A673 (cell line): Measurements from ENCODE around the gene SLC39A13. TPM values are rescaled to one million over a fixed set of nuclear protein-coding genes. Genes with fewer than 3 reads are reported as not detected.

ENCODE experiments used
- BruUV-seq: library from RNA; stranded (reverse); fragments of 400-500 nt; replicated peaks from 2 replicates; lab custom pipeline; 2021; lab: Mats Ljungman, UMichigan
- CTCF ChIA-PET: fragments of 300-600 bp; sonication (Branson Sonifier 250); formaldehyde crosslinking; loops from one replicate; lab custom pipeline; 2022; ENCODE audit warnings: antibody characterized with exemption; lab: Charles Lee
- POLR2A ChIA-PET: fragments of 300-600 bp; sonication (Branson Sonifier 250); formaldehyde crosslinking; loops from one replicate; lab custom pipeline; 2022; ENCODE audit warnings: antibody characterized with exemption; ENCODE audit not compliant: low non-redundant PET; lab: Charles Lee
- DNase-seq: peaks from one replicate; pipeline ENCODE4 v3.0.0-alpha.2; 2015; ENCODE audit warnings: low spot score
- H3K27ac ChIP-seq: fragments of 200-600 bp; sonication (generic); 2 replicates; pipeline ENCODE4 v1.5.1; 2016; ENCODE audit warnings: mixed run types, low read depth, mild to moderate bottlenecking, mixed read lengths, antibody characterized with exemption, low read length; ENCODE audit not compliant: poor library complexity, severe bottlenecking
- H3K27me3 ChIP-seq: fragments of 200-600 bp; sonication (generic); replicated peaks from 2 replicates; pipeline ENCODE4 v1.6.1; 2017; ENCODE audit warnings: mixed run types, low read depth, mild to moderate bottlenecking, mixed read lengths, antibody characterized with exemption, low read length; ENCODE audit not compliant: insufficient read depth, poor library complexity
- H3K36me3 ChIP-seq: fragments of 200-600 bp; sonication (generic); 2 replicates; pipeline ENCODE4 v1.6.1; 2016; ENCODE audit warnings: mixed run types, mild to moderate bottlenecking, mixed read lengths, antibody characterized with exemption, low read length; ENCODE audit not compliant: insufficient read depth, poor library complexity, severe bottlenecking
- H3K4me1 ChIP-seq: fragments of 200-600 bp; sonication (generic); 2 replicates; pipeline ENCODE4 v1.6.1; 2017; ENCODE audit warnings: mixed run types, mild to moderate bottlenecking, mixed read lengths, antibody characterized with exemption, low read length; ENCODE audit not compliant: insufficient read depth, poor library complexity, severe bottlenecking
- H3K4me3 ChIP-seq: fragments of 200-600 bp; sonication (generic); 2 replicates; pipeline ENCODE4 v1.5.1; 2016; ENCODE audit warnings: low read depth, mixed run types, mild to moderate bottlenecking, mixed read lengths, low read length; ENCODE audit not compliant: poor library complexity, severe bottlenecking
- H3K9me3 ChIP-seq: fragments of 200-600 bp; sonication (generic); 2 replicates; pipeline ENCODE4 v1.6.1; 2016; ENCODE audit warnings: mixed run types, low read depth, mild to moderate bottlenecking, mixed read lengths, antibody characterized with exemption, low read length; ENCODE audit not compliant: poor library complexity, severe bottlenecking
- EZH2 ChIP-seq: fragments of 200-600 bp; sonication (generic); IDR thresholded peaks from 2 replicates; pipeline ENCODE4 v1.6.1; 2017; ENCODE audit warnings: borderline replicate concordance, low read depth, mild to moderate bottlenecking, mixed read lengths, antibody characterized with exemption, low read length; ENCODE audit not compliant: poor library complexity, severe bottlenecking
- intact Hi-C: fragments of 100-400 bp; cut with micrococcal nuclease; formaldehyde crosslinking; loops from one replicate; pipeline ENCODE4 v1.10.0; 2022; ENCODE audit not compliant: unreplicated experiment
- total RNA-seq: library from RNA; stranded (reverse); gene quantifications from 2 replicates; pipeline ENCODE4 v1.2.3, GENCODE V29; 2021
- TF ChIP-seq, protein P1 (sequence below): fragments of 300-800, 200-600 bp; sonication (generic); conservative IDR thresholded peaks from 2 replicates; pipeline ENCODE4 v1.5.1; 2017; ENCODE audit warnings: low read depth, mild to moderate bottlenecking, antibody characterized with exemption, low read length, moderate library complexity, mixed read lengths

Gene SLC39A13
- total RNA-seq, 1 experiment from 2014 or later: 53.3 TPM

- POLR2A ChIA-PET: no interaction called here
- H3K27me3 ChIP-seq: no peaks in the 10 kb centered on the region
- H3K9me3 ChIP-seq: no peaks in the 10 kb centered on the region
- H3K4me1 ChIP-seq: no peaks in the 10 kb centered on the region
- no TSS peak for BruUV-seq
- CTCF ChIA-PET: interaction anchor here (0.5 kb wide), 1 partner anchor 21 kb away, joined by 3 read pairs; no protein-coding TSS in a partner anchor
- H3K36me3 ChIP-seq: no peaks in the 10 kb centered on the region
- intact Hi-C loops: no loop called here
- no peak overlapping the region for H3K4me3 ChIP-seq
- DNase-seq: no peak
- H3K27ac ChIP-seq: no peak overlapping the region
- no peak for TF ChIP-seq EZH2
- TF ChIP-seq, protein P1, sequence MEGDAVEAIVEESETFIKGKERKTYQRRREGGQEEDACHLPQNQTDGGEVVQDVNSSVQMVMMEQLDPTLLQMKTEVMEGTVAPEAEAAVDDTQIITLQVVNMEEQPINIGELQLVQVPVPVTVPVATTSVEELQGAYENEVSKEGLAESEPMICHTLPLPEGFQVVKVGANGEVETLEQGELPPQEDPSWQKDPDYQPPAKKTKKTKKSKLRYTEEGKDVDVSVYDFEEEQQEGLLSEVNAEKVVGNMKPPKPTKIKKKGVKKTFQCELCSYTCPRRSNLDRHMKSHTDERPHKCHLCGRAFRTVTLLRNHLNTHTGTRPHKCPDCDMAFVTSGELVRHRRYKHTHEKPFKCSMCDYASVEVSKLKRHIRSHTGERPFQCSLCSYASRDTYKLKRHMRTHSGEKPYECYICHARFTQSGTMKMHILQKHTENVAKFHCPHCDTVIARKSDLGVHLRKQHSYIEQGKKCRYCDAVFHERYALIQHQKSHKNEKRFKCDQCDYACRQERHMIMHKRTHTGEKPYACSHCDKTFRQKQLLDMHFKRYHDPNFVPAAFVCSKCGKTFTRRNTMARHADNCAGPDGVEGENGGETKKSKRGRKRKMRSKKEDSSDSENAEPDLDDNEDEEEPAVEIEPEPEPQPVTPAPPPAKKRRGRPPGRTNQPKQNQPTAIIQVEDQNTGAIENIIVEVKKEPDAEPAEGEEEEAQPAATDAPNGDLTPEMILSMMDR: no peak
Observed at GRCh38 chr11:47433157-47433556, 24.8 kb downstream of the SLC39A13 start.

DNA sequence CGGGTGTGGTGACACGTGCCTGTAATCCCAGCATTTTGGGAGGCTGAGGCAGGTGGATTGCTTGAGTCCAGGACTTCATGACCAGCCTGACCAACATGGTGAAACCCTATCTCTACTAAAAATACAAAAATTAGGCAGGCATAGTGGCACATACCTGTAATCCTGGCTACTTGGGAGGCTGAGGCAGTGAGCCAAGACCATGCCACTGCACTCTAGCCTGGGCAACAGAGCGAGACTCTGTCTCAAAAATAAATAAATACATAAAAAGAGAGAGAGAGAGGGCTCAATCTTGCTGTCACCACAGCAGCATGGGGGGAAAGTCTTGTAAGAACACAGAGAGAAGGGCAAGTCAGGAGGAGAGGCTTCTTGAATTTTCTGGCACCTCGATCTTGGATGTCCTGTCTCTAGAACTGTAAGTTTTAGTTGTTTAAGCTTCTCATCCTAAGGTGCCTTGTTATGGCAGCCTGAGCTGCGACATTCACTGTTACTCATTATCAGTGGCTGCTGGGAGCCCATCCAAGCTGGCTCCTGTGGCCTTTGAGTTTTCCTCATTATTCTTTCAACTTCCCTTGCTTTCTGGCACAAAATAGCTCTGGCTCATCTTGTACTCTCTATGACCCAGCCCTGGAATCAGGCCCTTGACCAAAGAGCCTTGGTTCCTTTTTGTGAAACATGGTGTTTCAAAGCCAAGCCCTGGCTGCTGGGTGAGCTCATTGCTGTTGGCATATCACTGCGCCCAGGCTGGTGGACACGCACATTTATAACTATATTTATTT lies 25.8 kb downstream of the SLC39A13 start:
- CTCF ChIA-PET: interaction anchor here (0.8 to 1.2 kb wide), 2 partner anchors 20 to 60 kb away, joined by 4 to 5 read pairs; no protein-coding TSS in a partner anchor

DNA sequence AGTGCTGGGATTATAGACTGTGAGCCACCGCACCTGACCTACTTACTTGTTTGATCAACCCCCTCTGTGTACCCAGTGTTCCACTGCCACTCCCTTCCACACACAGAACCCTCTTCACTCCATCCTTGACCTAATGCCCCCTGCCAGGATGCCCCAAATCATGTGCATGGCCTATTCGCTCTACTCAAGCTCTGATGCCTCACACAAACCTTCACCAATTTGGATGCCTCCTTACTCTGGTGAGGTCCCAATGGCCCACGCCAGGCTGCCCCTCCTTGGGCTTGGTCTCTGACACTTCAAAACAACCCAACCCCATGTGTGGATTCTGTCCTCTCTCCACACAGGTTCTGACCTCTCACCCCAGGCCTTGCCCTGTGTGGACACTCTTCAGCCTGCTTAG lies 27.3 kb downstream of the SLC39A13 start:
- no peak for TF ChIP-seq EZH2
- TF ChIP-seq, protein P1: no peak
- no peaks in the 10 kb centered on the region for H3K36me3 ChIP-seq
- no peaks in the 10 kb centered on the region for H3K27me3 ChIP-seq
- no peak for DNase-seq
- BruUV-seq: no TSS peak
- no peak overlapping the region for H3K4me3 ChIP-seq
- intact Hi-C loops: no loop called here
- CTCF ChIA-PET: interaction anchor here (0.6 to 0.7 kb wide), 2 partner anchors 17 to 19 kb away, joined by 5 read pairs; no protein-coding TSS in a partner anchor
- no peak overlapping the region for H3K27ac ChIP-seq
- H3K4me1 ChIP-seq: no peaks in the 10 kb centered on the region
- POLR2A ChIA-PET: no interaction called here
- H3K9me3 ChIP-seq: no peaks in the 10 kb centered on the region

More for the DNA sequence above, 25.8 kb downstream of the SLC39A13 start:
- Histone ChIP-seq H3K9me3 (no peaks in the 10 kb centered on the region), H3K27me3 (no peaks in the 10 kb centered on the region), H3K27ac (no peak overlapping the region), H3K36me3 (no peaks in the 10 kb centered on the region), H3K4me3 (no peak overlapping the region), H3K4me1 (no peaks in the 10 kb centered on the region)
- no peak for TF ChIP-seq EZH2
- TF ChIP-seq, protein P1: no peak
- no peak for DNase-seq
- BruUV-seq: no TSS peak
- POLR2A ChIA-PET: no interaction called here
- intact Hi-C loops: no loop called here
